Measurements from ENCODE around the gene DDN.

DNA sequence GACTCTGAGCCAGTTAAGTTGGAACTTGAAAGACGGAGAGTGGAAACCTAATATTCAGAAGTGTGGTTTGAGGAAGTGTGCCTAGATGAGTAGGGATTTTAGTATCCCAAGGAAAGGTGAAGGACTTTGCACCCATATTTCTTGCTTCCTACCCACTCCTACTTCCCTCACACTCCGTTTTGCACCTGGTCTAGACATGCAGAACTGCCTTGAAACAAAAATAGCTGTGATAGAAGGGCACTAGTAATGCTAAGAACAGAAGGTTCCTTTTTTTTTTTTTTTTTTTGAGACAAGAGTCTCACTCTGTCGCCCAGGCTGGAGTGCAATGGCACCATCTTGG, 41.2 kb downstream of the DDN start:
- TF ChIP-seq, protein P1, sequence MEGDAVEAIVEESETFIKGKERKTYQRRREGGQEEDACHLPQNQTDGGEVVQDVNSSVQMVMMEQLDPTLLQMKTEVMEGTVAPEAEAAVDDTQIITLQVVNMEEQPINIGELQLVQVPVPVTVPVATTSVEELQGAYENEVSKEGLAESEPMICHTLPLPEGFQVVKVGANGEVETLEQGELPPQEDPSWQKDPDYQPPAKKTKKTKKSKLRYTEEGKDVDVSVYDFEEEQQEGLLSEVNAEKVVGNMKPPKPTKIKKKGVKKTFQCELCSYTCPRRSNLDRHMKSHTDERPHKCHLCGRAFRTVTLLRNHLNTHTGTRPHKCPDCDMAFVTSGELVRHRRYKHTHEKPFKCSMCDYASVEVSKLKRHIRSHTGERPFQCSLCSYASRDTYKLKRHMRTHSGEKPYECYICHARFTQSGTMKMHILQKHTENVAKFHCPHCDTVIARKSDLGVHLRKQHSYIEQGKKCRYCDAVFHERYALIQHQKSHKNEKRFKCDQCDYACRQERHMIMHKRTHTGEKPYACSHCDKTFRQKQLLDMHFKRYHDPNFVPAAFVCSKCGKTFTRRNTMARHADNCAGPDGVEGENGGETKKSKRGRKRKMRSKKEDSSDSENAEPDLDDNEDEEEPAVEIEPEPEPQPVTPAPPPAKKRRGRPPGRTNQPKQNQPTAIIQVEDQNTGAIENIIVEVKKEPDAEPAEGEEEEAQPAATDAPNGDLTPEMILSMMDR (IDR thresholded peaks at IDR 0.05; ENCODE audit: insufficient read depth, low read length): no peak
- no peak for TF ChIP-seq POLR2AphosphoS5 (IDR thresholded peaks at IDR 0.05; ENCODE audit: low read depth)
- no peak for TF ChIP-seq GABPA (IDR thresholded peaks at IDR 0.05; ENCODE audit: low read depth)
